Naive thymus-derived CD4-positive, alpha-beta T cell (primary cell): ENCODE results near the gene ABHD16A. TPM values are rescaled to one million over a fixed set of nuclear protein-coding genes. Genes with fewer than 3 reads are reported as not detected.

Experiments used
- ATAC-seq: fragments of 150-1000 bp; cut with Tn5 transposase; 2 replicates; pipeline ENCODE4 v1.10.0; 2021; ENCODE audit warnings: mild to moderate bottlenecking, moderate library complexity
- CTCF ChIA-PET: fragments of 350-600 bp; sonication (Branson Sonifier 250); formaldehyde crosslinking; loops from one replicate; lab custom pipeline; 2021; ENCODE audit warnings: antibody characterized with exemption; lab: Charles Lee
- POLR2A ChIA-PET: fragments of 350-600 bp; sonication (Branson Sonifier 250); formaldehyde crosslinking; loops from one replicate; lab custom pipeline; 2021; ENCODE audit warnings: antibody characterized with exemption, inconsistent platforms; lab: Charles Lee
- DNase-seq, 9 donors: peaks; one replicate each; pipeline versions ENCODE4 v3.0.0 to v3.0.0-alpha.2; 2020 to 2022; ENCODE audit warnings: mixed read lengths in 1 of 9
- H3K27ac ChIP-seq: one replicate; pipeline ENCODE4 v1.7.0; 2013; ENCODE audit warnings: mild to moderate bottlenecking, low read depth, low read length, moderate library complexity
- H3K27me3 ChIP-seq, 2 donors: one replicate each; pipeline ENCODE4 v1.7.0; 2013; ENCODE audit warnings: low read length in 2 of 2, mild to moderate bottlenecking in 2 of 2, moderate library complexity in 2 of 2; ENCODE audit not compliant: control insufficient read depth in 2 of 2, insufficient read depth in 2 of 2
- H3K36me3 ChIP-seq, 3 experiments: 1 replicate in 2 of 3; 2 replicates in 1 of 3; pipeline ENCODE4 v1.7.0; 2013; ENCODE audit warnings: low read length in 3 of 3, mild to moderate bottlenecking in 3 of 3, moderate library complexity in 1 of 3; ENCODE audit not compliant: insufficient read depth in 3 of 3, control insufficient read depth in 2 of 3
- H3K4me1 ChIP-seq, 2 donors: one replicate each; pipeline ENCODE4 v1.7.0; 2013; ENCODE audit warnings: low read length in 2 of 2, mild to moderate bottlenecking in 2 of 2, moderate library complexity in 1 of 2; ENCODE audit not compliant: control insufficient read depth in 2 of 2, insufficient read depth in 2 of 2
- H3K4me3 ChIP-seq: 2 replicates; pipeline ENCODE4 v1.7.0; 2013; ENCODE audit warnings: mild to moderate bottlenecking, low read length
- H3K9me3 ChIP-seq, 3 experiments: 1 replicate in 2 of 3; 2 replicates in 1 of 3; pipeline ENCODE4 v1.7.0; 2013; ENCODE audit warnings: low read length in 3 of 3; ENCODE audit not compliant: control insufficient read depth in 2 of 3
- H3K27ac Mint-ChIP-seq, 9 donors: one replicate each; pipeline ENCODE4 v1.8.0; 2020 to 2022; ENCODE audit warnings: mixed read lengths in 9 of 9, mild to moderate bottlenecking in 8 of 9, moderate library complexity in 5 of 9, inconsistent platforms in 2 of 9
- H3K27me3 Mint-ChIP-seq, 5 donors: one replicate each; pipeline ENCODE4 v1.8.0; 2021 to 2022; ENCODE audit warnings: mixed read lengths in 5 of 5, mild to moderate bottlenecking in 1 of 5
- H3K36me3 Mint-ChIP-seq, 5 donors: one replicate each; pipeline ENCODE4 v1.8.0; 2020 to 2022; ENCODE audit warnings: mixed read lengths in 5 of 5, mild to moderate bottlenecking in 3 of 5, inconsistent platforms in 1 of 5
- H3K4me1 Mint-ChIP-seq, 7 donors: one replicate each; pipeline ENCODE4 v1.8.0; 2020 to 2022; ENCODE audit warnings: mixed read lengths in 7 of 7, mild to moderate bottlenecking in 3 of 7, inconsistent platforms in 1 of 7
- H3K4me3 Mint-ChIP-seq, 10 donors: one replicate each; pipeline ENCODE4 v1.8.0; 2020 to 2022; ENCODE audit warnings: mild to moderate bottlenecking in 10 of 10, mixed read lengths in 10 of 10, moderate library complexity in 6 of 10, inconsistent platforms in 2 of 10
- H3K9me3 Mint-ChIP-seq, 11 donors: one replicate each; pipeline ENCODE4 v1.8.0; 2020 to 2022; ENCODE audit warnings: mixed read lengths in 11 of 11, mild to moderate bottlenecking in 4 of 11, inconsistent platforms in 1 of 11, moderate library complexity in 1 of 11
- intact Hi-C, 2 donors: fragments of 100-400 bp; cut with micrococcal nuclease; formaldehyde crosslinking; loops; one replicate each; pipeline ENCODE4 v1.15.1; 2023
- polyA plus RNA-seq, 2 donors: library from polyadenylated mRNA; unstranded; fragments of 300-500 nt; fragmentation: Illumina TruSeq; gene quantifications; one replicate each; pipeline ENCODE4 v1.2.3, GENCODE V29; 2021
- total RNA-seq, 6 experiments: library from RNA in 5 of 6; stranded (reverse) in 5 of 6; gene quantifications; 1 replicate in 5 of 6; 2 replicates in 1 of 6; pipeline ENCODE4 v1.2.3 and lab custom pipeline; 2021 to 2026

Gene ABHD16A
- total and polyA plus RNA-seq, 7 experiments from 2014 or later, result 31.1 to 71.7 (median 62.9) TPM

DNA sequence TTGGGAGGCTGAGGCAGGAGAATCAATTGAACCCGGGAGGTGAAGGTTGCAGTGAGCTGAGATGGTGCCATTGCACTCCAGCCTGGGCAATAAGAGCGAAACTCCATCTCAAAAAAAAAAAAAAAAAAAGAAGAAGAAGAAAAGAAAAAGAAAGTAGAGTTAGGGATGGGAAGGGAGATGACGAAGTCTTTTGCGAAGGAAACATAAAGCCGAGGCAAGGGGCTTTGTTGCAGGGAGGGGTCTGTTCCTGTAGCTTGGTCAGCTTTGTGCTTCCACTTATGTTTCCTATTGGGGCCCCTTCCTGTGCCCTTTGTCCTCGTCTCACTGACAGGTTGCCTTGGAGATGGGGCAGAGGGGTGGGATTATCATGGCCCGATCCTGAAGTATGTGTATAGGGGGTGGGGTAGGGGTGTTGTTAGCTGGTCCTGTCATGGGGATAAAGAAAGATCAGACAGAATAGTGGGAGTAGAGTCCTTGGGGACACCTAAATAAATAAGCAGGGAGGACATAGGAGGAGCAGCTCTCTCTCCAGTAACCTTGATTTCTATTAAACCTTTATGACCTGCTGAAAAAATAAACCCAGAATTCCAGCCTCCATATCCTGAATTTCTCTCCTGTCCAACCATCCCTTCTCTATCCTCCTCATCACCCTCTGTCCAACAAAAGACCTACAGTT lies 34.3 kb upstream of the ABHD16A start:
- peaks cover 41 to 45% of the 10 kb centered on the region in 2 donors for H3K4me1 ChIP-seq
- ChIA-PET CTCF (interaction anchor here (0.6 to 4.3 kb wide), 9 partner anchors 8 to 84 kb away, joined by 3 to 30 read pairs (median 5); partner anchors contain the start of genes DDAH2, HSPA1A, HSPA1L and LSM2), POLR2A (interaction anchor here (0.7 to 4.6 kb wide), 19 partner anchors 8 to 227 kb away, joined by 3 to 28 read pairs (median 4); partner anchors contain the start of genes BAG6, DDAH2, HSPA1A and HSPA1B)
- H3K9me3 ChIP-seq, result no peaks in the 10 kb centered on the region
- peak overlapping the region; percentile 38 for H3K4me3 ChIP-seq
- H3K36me3 ChIP-seq, result peaks cover 0 to 15% (median 2%) of the 10 kb centered on the region in 3 experiments
- Mint-ChIP-seq H3K9me3 (peaks cover 0 to 6% (median 0%) of the 10 kb centered on the region in 11 donors), H3K4me1 (peaks cover 41 to 87% (median 71%) of the 10 kb centered on the region in 7 donors), H3K27me3 (no peaks in the 10 kb centered on the region), H3K27ac (peak overlapping the region; percentile 88 to 94 (median 90)), H3K36me3 (peaks cover 0 to 42% (median 5%) of the 10 kb centered on the region in 5 donors), H3K4me3 (peak overlapping the region; percentile 86 to 100 (median 96))
- ATAC-seq, result no peak
- intact Hi-C loops, result loop anchor here (5.0 to 10.0 kb wide), 8 partner anchors 55 to 1467 kb away; partner anchors contain the start of genes AGPAT1 (in 1 of the 2), DXO (in 1 of the 2), HSD17B8 (in 1 of the 2) and LY6G5C (in 1 of the 2)
- H3K27me3 ChIP-seq, result no peaks in the 10 kb centered on the region
- H3K27ac ChIP-seq, result peak overlapping the region; percentile 83
- DNase-seq, result peak in 1 of 9 donors; percentile 26

DNA sequence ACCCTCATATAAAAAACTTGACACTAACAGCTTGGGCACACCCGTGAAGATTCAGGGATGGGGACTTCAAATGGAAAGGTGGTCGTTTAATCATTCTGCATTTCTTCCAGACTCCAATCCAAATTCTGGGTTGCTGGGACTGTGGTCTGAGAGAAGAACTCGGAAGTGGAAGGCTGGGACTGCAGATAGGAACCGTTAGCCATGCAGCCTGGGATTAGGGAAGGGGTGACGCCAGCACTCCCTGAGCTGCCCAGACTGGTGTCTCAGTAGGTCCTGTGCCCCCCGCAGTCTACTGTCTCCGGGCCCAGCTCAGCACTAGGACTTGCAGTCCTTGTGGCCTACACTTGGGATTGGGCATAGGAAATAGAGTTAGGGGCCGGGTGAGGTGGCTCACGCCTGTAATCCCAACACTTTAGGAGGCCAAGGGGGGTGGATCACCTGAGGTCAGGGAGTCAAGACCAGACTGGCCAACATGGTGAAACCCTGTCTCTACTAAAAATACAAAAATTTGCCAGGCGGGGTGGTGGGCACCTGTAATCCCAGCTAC lies 33.7 kb upstream of the ABHD16A start:
- ATAC-seq (no peak), DNase-seq (no peak)
- Mint-ChIP-seq H3K36me3 (peaks cover 0 to 45% (median 8%) of the 10 kb centered on the region in 5 donors), H3K27me3 (no peaks in the 10 kb centered on the region), H3K4me1 (peaks cover 41 to 87% (median 70%) of the 10 kb centered on the region in 7 donors), H3K27ac (peak overlapping the region; percentile 14 to 94 (median 90)), H3K4me3 (peak overlapping the region; percentile 86 to 100 (median 96)), H3K9me3 (peaks cover 0 to 6% (median 0%) of the 10 kb centered on the region in 11 donors)
- POLR2A ChIA-PET, result interaction anchor here (0.6 to 4.6 kb wide), 11 partner anchors 8 to 126 kb away, joined by 3 to 28 read pairs (median 4); partner anchors contain the start of genes DDAH2, HSPA1B, LSM2 and NEU1
- H3K36me3 ChIP-seq, result peaks cover 4 to 21% (median 7%) of the 10 kb centered on the region in 3 experiments
- peak overlapping the region; percentile 83 for H3K27ac ChIP-seq
- CTCF ChIA-PET, result interaction anchor here (1.4 to 4.3 kb wide), 3 partner anchors 8 to 90 kb away, joined by 7 to 30 read pairs (median 7); partner anchors contain the start of gene DDAH2
- H3K4me1 ChIP-seq, result peaks cover 41 to 45% of the 10 kb centered on the region in 2 donors
- intact Hi-C loops, result loop anchor here (5.0 to 10.0 kb wide), 8 partner anchors 55 to 1468 kb away; partner anchors contain the start of genes AGPAT1 (in 1 of the 2), DXO (in 1 of the 2), HSD17B8 (in 1 of the 2) and LY6G5C (in 1 of the 2)
- H3K9me3 ChIP-seq, result no peaks in the 10 kb centered on the region
- peak overlapping the region; percentile 94 for H3K4me3 ChIP-seq
- H3K27me3 ChIP-seq, result no peaks in the 10 kb centered on the region

DNA sequence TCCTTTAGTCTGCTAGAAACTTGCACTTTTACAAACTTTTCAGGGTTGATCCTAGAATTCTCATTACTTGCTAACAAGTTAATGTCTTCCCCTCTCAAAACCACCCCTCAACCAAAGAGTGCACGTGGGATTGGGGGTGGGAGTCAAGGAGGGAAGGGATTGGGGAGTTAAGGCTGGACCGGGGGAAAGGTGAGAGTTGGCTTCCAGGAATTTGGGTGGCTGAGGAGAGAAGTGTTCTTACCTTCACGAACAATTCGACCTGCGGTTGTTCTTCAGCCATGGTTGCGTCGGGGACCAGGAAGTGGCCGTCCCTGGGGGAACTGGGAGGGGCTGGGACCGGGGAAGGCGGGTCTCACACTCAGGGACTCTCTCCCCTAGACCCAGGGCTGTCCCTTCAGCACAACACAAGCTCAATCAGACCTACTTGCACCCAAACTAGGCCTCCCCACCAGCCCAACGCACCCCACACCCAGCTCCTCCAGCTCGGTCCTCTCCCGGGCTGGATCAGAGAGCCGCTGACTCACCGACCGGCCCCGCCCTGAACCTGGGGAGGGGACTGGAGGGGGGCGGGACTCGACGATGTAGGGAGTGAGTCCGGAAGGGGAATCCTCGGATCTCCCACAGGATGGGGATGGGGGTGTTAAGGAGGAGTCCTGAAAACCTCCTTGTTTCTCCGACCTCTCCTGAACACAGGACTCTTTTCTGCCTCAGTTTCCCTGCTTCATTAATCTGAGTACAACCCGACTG lies 33.1 kb upstream of the ABHD16A start, which contains the start of gene CLIC1:
Gene CLIC1, minus strand, starts transcription at position 510 of the 747 bp plus-strand sequence. Its CDS starts 230 bp downstream, at position 280.
- DNase-seq (peak in 7 of 9 donors; percentile 17 to 85 (median 38)), ATAC-seq (peak; percentile 28)
- H3K27me3 Mint-ChIP-seq, result no peaks in the 10 kb centered on the region
- intact Hi-C loops, result loop anchor here (5.0 to 10.0 kb wide), 8 partner anchors 54 to 1469 kb away; partner anchors contain the start of genes AGPAT1 (in 1 of the 2), DXO (in 1 of the 2), HSD17B8 (in 1 of the 2) and LY6G5C (in 1 of the 2)
- Histone ChIP-seq H3K4me3 (peak within 1 kb of the TSS; percentile 94), H3K4me1 (peaks cover 41 to 45% of the 10 kb centered on the region in 2 donors), H3K9me3 (no peaks in the 10 kb centered on the region), H3K27me3 (no peaks in the 10 kb centered on the region), H3K27ac (peak within 1 kb of the TSS; percentile 83), H3K36me3 (peaks cover 5 to 25% (median 13%) of the 10 kb centered on the region in 3 experiments)
- peaks cover 0 to 42% (median 8%) of the 10 kb centered on the region in 5 donors for H3K36me3 Mint-ChIP-seq
- CTCF ChIA-PET, result interaction anchor here (1.3 to 1.5 kb wide), 3 partner anchors 9 to 90 kb away, joined by 3 to 7 read pairs (median 7); no protein-coding TSS in a partner anchor
- H3K4me1 Mint-ChIP-seq, result peaks cover 41 to 81% (median 70%) of the 10 kb centered on the region in 7 donors
- peak within 1 kb of the TSS; percentile 86 to 100 (median 96) for H3K4me3 Mint-ChIP-seq
- H3K9me3 Mint-ChIP-seq, result peaks cover 0 to 5% (median 0%) of the 10 kb centered on the region in 11 donors
- peak within 1 kb of the TSS; percentile 88 to 94 (median 90) for H3K27ac Mint-ChIP-seq
- POLR2A ChIA-PET, result interaction anchor here (0.6 to 4.6 kb wide), 13 partner anchors 11 to 127 kb away, joined by 3 to 28 read pairs (median 4); partner anchors contain the start of genes LSM2 and NEU1

DNA sequence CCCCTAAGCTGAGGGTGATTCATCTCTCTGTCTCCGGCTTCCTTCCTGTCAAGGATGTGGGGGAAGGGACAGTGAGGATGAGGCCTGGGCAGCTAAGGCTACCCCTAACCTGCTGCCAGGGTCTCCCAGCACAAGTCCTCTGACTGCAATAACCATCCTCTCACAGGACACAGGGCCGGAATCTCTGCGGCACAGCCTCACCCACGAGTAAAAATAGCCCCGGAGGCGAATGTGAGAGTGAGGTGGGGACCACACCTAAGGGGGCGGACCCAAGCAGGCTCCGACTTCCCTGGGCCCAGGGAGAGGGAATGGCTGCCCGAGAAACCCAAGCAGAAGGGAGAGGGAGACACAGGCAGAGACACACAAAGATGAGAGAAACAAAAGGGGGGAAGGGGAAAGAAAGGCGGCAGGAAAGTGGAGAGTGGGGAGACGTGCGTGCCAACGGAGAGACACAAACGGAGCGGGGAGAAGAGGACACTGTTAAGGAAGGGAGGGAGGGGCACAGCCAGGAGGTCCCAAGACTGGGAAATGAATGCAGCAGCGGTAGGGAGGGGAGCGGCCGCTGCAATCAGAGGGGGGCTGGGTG lies 31.8 kb upstream of the ABHD16A start:
- Mint-ChIP-seq H3K27me3 (no peaks in the 10 kb centered on the region), H3K9me3 (peaks cover 0 to 4% (median 0%) of the 10 kb centered on the region in 11 donors), H3K4me3 (peak overlapping the region; percentile 86 to 100 (median 96)), H3K4me1 (peaks cover 32 to 78% (median 65%) of the 10 kb centered on the region in 7 donors), H3K27ac (peak overlapping the region; percentile 70 to 94 (median 90)), H3K36me3 (peaks cover 0 to 44% (median 8%) of the 10 kb centered on the region in 5 donors)
- POLR2A ChIA-PET, result interaction anchor here (0.5 to 2.0 kb wide), 7 partner anchors 41 to 414 kb away, joined by 3 to 8 read pairs (median 3); partner anchors contain the start of gene VARS1
- H3K4me3 ChIP-seq, result peak overlapping the region; percentile 94
- H3K27ac ChIP-seq, result peak overlapping the region; percentile 83
- no peaks in the 10 kb centered on the region for H3K27me3 ChIP-seq
- DNase-seq (peak in 2 of 9 donors; percentile 50 to 63), ATAC-seq (peak; percentile 54)
- peaks cover 41 to 48% of the 10 kb centered on the region in 2 donors for H3K4me1 ChIP-seq
- H3K9me3 ChIP-seq, result no peaks in the 10 kb centered on the region
- intact Hi-C loops, result loop anchor here (1.0 to 10.0 kb wide), 9 partner anchors 53 to 1470 kb away; partner anchors contain the start of genes AGPAT1 (in 1 of the 2), DXO (in 1 of the 2), HSD17B8 (in 1 of the 2) and LY6G5C (in 1 of the 2)
- peaks cover 5 to 25% (median 13%) of the 10 kb centered on the region in 3 experiments for H3K36me3 ChIP-seq
- CTCF ChIA-PET, result interaction anchor here (0.8 to 1.3 kb wide), 3 partner anchors 8 to 95 kb away, joined by 3 to 4 read pairs (median 3); partner anchors contain the start of gene VWA7

DNA sequence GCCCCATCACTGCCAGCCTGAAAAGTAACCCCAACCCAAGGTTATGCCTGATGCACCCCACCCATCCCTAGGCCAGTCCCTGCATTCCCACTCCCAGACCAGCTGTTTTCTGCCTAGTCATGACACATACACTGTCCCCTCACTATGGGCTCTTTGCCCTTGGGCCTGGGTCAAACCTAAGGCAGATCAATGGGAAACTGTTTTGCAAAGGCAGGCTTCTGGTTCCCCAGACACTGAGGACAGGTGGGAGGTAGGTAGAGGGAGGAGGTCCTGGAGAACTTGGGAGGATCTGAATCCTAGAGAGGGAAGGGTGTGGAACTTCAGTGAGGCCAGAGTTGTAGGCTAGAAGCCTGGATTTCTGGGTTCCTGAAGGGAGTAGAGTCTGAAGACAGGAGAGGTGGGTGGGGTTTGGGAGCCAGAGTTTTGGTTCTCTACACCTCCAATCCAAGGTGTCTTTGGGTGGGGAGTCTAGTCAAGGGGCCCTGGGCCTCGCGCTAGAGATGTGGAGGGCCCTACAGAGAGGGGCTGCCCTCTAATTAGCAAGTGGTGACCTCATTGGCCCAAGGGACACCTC lies 31.2 kb upstream of the ABHD16A start:
- Histone ChIP-seq H3K27me3 (no peaks in the 10 kb centered on the region), H3K27ac (peak overlapping the region; percentile 83), H3K4me3 (peak overlapping the region; percentile 94), H3K4me1 (peaks cover 37 to 45% of the 10 kb centered on the region in 2 donors), H3K36me3 (peaks cover 5 to 25% (median 13%) of the 10 kb centered on the region in 3 experiments), H3K9me3 (no peaks in the 10 kb centered on the region)
- no peak for ATAC-seq
- Mint-ChIP-seq H3K4me3 (peak overlapping the region; percentile 86 to 100 (median 96)), H3K36me3 (peaks cover 0 to 44% (median 8%) of the 10 kb centered on the region in 5 donors), H3K27ac (peak overlapping the region; percentile 70 to 94 (median 90)), H3K4me1 (peaks cover 27 to 75% (median 62%) of the 10 kb centered on the region in 7 donors), H3K27me3 (no peaks in the 10 kb centered on the region), H3K9me3 (peaks cover 0 to 3% (median 0%) of the 10 kb centered on the region in 11 donors)
- intact Hi-C loops, result loop anchor here (1.0 to 10.0 kb wide), 3 partner anchors 96 to 1470 kb away; partner anchors contain the start of genes DXO (in 1 of the 2), HSD17B8 (in 1 of the 2), RING1 (in 1 of the 2) and RXRB (in 1 of the 2)
- ChIA-PET POLR2A (interaction anchor here (0.5 to 2.0 kb wide), 5 partner anchors 62 to 414 kb away, joined by 3 to 8 read pairs (median 4); partner anchors contain the start of gene VARS1), CTCF (interaction anchor here (1.0 to 1.4 kb wide), 2 partner anchors 9 to 96 kb away, joined by 3 read pairs; no protein-coding TSS in a partner anchor)
- no peak for DNase-seq
